ENCODE data around the gene PHACTR2.
"Not testable (repeated sequence)": the region's sequence is repeated elsewhere in the genome, so short reads cannot be mapped to it uniquely, and the experiment has no call there.

Gene PHACTR2

DNA sequence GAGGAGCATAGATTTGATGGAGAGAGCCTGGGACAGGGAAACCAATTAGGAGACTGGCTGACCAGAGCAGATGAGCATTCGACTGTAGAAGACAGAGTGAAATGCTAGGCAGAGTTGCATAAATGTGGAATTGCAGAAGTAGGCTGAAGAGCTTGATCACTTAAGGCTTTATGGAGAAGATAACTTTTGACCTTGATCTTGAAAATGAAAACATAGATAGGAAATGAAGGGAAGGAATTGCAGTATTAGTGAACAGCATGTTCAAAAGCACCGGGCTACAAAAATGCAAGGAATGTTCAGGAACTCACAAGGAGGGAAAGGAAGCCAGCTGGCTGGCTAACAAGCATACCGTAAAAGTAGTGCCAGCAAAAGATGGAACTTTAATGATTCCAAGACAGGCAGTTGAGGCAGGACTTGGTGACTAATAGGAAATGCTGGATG is 144.8 kb downstream of the PHACTR2 start:
- no peak for DNase-seq

DNA sequence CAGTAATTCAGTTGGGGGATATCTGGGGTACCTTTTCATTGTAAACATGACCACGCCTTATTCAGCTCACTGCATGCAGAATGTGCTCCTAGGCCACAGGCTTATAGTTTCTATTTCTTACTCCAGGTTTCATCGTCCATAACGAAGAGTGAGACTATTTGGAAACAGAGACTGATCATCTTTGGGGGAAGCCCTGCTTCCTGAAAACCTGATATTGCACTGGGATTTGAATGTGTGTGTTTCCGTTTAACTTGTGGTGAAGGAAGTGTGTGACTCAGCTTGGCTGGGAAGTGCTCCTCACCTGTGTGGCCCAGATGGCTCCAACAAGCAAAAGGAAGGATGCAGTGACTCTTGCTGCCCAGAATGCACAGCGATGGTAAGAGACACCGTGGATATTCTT is 145.8 kb downstream of the PHACTR2 start:
- DNase-seq, result no peak

DNA sequence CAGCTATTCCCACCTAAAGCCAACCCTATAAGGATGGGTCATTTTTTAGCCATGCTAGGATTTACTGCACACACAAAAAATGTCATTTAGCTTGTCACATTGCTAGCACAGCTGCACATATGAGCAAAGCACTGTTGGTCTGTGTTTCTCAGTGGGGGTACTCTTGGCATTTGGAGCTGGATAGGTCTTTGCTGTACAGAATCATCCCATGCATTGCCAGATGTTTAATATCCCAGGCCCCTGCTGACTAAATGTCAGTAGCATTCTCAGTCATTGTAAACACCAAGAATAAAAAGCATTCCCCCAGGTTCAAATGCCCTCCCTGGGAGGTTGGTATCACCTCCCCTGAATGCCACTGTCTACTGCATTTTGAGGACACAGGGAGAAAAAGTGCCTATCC is 150.8 kb downstream of the PHACTR2 start:
- DNase-seq, result no peak

DNA sequence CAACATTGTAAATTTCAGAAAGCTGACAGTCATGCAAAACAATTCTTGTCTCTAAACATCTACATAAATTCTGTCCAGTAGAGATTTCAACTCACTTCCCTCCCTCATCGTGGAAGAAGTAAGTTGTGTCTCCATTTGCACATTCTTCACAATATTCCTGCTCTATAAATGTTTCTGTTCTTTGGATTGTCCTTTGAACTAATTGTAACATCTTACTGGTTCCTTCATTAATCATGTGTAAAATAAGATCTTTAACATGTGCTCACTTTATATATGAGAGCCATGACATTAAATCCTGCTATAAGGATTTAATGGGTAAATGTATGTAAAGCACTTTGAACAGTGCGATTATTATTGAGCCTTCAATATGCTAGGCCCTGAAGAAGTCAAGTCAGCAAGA is 158.4 kb downstream of the PHACTR2 start:
- no peak for DNase-seq

GRCh38 chr6:143838395-143838794 is 160.6 kb downstream of the PHACTR2 start:
- no peak for DNase-seq

DNA sequence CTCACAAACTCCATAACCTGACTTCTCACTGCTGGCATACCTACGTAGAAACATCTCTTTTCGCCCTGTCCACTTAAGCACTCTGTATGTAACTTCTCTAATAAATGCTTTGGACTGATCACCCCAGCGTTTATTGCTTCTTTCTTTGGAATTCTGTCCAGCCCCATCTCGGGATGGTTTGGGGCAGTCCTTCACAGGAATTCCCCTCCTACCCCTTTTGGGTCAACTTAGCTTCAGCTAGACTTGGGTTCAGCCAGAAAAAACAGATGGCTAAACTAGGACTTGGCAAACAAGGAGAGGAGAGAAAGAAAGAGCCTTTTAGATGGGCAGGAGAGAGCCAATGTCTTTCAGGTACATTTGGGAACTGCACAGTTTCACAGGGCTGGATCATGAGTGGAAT is 161.4 kb downstream of the PHACTR2 start:
- no peak for DNase-seq

DNA sequence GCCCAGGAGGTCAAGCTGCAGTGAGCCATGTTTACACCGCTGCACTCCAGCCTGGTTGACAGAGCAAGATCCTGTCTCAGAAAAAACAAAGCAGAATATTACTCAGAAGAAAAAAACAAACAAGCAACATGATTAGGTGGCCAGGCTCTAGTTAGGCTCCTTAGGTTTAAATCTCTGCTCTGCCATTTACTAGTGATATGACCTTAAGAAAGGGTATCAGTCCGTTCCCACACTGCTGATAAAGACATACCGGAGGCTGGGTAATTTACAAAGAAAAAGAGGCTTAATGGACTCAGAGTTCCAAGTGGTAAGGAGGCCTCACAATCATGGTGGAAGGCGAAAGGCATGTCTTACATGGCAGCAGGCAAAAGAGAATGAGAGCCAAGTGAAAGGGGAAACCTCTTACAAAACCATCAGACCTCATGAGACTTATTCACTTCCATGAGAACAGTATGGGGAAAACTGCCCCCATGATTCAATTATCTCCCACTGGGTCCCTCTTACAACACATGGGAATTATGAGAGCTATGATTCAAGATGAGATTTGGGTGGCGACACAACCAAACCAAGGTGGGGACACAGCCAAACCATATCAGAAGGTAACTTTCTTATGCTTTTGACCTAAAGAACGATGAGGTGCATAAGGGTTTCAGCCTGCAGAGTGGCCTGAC is 163.0 kb downstream of the PHACTR2 start:
- no peak for DNase-seq

DNA sequence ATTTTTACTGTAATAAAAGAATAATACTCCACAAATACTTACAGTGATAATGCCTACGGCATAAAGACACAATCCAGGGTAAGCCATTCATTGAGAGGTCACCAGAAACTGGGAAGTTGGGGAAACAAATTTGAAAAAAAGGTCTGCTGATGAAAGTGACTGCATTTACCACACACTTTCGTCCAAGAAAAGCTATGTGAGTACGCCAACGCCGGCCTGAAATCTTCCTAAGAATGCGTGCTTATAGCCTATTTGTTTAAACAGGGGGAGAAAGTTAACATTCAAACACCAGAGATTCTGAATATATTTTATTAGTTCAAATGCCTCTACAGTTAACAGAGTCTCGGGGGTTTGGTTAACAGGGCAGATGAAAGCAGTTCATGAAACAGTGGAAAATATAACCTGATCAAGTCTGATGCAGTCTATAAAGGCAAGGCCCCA is 164.7 kb downstream of the PHACTR2 start:
- no peak for DNase-seq

DNA sequence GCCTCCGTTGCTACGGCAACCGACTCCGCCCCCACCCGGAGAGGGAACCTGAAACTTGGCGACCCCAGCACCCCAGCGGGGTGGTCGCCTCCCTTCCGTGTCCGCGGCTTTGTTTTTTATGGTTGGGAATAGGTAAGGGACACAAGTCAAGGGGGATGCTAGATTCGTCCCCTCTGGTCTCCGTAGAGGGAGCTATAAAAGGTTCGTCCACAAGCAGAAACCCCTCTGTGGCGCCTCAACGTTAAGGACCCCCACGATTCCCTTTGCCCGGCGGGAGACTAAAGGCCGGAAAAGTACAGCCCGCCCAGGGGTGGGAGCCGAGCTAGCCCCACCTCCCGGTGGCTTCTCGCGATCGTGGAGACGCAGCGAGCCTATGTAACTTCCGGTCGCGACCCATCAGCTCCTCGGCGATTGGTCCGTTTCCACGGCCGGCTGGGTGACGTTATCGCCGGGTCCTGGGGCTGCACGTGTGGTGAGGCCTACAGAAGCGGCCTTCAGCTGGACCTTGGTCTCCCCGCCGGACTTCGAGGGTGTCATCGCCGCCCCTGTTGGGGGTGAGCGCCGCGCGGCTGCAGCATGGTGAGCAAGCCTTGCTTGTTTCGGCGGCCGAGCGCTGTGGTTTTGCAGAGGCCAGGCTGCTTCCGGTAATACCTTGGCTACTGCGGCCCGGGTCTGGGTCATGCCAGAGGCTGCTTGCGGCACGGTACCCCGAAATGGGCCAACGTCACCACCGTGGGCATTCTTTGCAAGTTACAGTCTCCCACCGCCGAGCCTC is 165.3 kb downstream of the PHACTR2 start, which contains the start of gene LTV1:
Gene LTV1 (plus strand): TSS at position 437 of the 775 bp plus-strand sequence. CDS start 140 bp downstream, at position 577.
- peak; percentile 91 for DNase-seq

- no peak for DNase-seq
Measured at GRCh38 chr6:143843677-143843999, 165.9 kb downstream of the PHACTR2 start.

- no peak for DNase-seq
Measured at GRCh38 chr6:143844006-143844405, 166.2 kb downstream of the PHACTR2 start.

GRCh38 chr6:143845033-143845432 is 167.3 kb downstream of the PHACTR2 start:
- no peak for DNase-seq

- DNase-seq, result not testable (repeated sequence)
Measured at GRCh38 chr6:143851706-143852105, 173.9 kb downstream of the PHACTR2 start.

DNA sequence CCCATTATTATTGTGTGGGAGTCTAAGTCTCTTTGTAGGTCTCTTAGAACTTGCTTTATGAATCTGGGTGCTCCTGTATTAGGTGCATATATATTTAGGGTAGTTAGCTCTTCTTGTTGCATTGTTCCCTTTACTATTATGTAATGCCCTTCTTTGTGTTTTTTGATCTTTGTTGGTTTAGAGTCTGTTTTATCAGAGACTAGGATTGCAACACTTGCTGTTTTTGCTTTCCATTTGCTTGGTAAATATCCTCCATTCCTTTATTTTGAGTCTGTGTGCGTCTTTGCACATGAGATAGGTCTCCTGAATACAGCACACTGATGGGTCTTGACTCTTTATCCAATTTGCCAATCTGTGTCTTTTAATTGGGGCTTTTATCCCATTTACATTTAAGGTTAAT is 177.3 kb downstream of the PHACTR2 start:
- DNase-seq, result not testable (repeated sequence)

DNA sequence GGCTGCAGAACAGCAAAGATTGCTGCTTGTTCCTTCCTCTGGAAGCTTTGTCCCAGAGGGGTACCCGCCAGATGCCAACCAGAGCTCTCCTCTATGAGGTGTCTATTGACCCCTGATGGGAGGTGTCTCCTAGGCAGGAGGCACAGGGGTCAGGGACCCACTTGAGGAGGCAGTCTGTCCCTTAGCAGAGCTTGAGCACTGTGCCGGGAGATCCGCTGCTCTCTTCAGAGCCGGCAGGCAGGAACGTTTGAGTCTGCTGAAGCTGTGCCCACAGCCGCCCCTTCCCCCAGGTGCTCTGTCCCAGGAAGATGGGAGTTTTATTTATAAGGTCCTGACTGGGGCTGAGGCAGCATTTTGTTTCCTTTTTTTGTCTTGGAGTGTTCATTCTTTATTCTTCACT is 179.0 kb downstream of the PHACTR2 start:
- not testable (repeated sequence) for DNase-seq

- DNase-seq, result no peak
Measured at GRCh38 chr6:143857651-143858050, 179.9 kb downstream of the PHACTR2 start.

DNA sequence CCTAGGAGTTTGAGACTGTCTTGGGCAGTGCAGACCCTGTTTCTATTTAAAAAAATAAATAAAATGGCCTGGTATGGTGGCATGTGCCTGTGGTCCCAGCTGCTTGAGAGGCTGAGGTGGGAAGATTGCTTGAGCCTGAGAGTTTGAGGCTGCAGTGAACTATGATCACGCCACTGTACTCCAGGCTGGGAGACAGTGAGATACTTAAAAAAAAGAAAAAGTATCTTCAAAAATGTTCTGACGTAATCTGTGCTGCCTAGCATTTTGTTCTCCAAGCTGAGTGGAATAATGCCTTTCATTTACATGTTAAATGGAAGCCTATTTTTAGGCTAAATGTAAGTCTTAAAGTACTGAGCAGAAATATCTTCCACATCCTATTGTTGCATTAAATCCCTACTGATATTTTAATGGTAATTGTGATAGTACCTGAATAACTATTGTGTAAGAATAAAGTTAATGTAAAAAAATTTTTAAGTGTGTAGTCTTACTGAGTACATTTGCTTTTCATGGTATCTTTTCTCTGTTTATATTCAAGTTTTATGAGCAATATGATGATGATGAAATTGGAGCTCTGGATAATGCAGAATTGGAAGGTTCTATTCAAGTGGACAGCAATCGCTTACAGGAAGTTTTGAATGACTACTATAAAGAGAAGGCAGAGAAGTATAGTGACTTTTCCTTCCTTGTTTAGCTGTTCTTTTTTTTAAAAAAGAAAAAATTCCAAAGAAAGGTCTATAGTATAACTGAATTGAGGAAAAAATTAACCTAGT is 182.3 kb downstream of the PHACTR2 start:
- no peak for DNase-seq

GRCh38 chr6:143863771-143864170 is 186.0 kb downstream of the PHACTR2 start:
- no peak for DNase-seq

- DNase-seq, result no peak
Measured at GRCh38 chr6:143864234-143864633, 186.5 kb downstream of the PHACTR2 start, which contains the start of gene ZC2HC1B. ZC2HC1B (plus strand) TSS chr6:143864474; CDS start chr6:143864540, 66 bp downstream.

DNA sequence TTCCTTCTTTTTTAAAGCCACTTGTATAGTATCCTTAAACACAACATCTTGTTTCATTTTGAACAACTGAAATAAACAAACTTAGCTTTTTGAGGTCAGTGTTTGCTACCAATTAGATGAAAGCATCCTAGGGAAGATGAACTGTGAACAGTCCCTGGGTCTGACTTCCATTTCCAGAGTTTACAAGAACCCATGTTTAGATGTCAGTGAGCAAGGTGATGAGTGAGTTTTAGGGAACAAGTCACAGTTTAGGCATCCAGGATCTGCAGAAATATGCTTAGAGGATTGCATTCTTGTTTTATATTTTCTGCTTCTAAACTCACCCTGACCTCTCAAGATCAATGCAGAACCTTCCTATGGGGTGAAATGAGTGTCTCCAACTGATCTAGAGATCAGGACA is 189.5 kb downstream of the PHACTR2 start:
- DNase-seq, result no peak

DNA sequence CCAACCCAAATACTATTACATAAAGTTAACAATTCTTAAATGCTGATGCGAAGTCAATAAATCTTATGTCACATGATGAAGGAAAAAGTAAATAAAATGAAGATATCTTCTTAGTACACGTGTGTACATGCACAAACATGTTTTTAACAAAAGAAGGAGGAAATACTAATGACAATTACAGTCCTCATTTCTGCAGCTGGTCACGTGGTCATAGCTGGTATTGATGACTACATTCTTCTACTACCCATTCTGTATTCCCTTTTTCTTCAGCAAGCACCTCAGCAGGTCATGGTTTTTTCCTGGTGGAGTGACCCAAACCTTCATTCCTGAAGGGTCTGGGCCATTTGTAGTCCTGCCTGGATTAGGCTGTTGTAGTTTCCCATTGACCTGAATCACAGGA is 191.0 kb downstream of the PHACTR2 start:
- not testable (repeated sequence) for DNase-seq

DNA sequence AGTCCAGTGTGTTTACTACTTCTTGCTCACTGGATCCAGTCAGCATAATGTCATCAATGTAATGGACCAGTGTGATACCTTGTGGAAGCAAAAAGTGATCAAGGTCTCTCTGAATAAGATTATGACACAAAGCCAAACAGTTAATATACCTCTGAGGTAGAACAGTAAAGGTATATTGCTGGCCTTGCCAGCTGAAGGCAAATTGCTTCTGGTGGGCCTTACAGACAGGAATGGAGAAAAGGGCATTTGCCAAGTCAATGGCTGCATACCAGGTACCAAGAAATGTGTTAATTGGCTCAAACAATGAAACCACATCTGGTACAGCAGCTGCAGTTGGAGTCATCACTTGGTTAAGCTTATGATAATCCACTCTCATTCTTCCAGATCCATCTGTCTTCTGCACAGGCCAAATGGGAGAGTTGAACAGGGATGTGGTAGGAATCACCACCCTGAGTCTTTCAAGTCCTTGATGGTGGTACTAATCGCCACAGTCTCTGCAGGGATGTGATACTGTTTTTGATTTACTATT is 193.5 kb downstream of the PHACTR2 start:
- DNase-seq, result not testable (repeated sequence)

- no peak for DNase-seq
Measured at GRCh38 chr6:143872201-143872600, 194.4 kb downstream of the PHACTR2 start.
